ENCODE data around the gene FXYD1.

- TF ChIP-seq TAF1 (IDR thresholded peaks at IDR 0.05; ENCODE audit: low read depth) (no peak), FOXM1 (IDR thresholded peaks at IDR 0.05; ENCODE audit: borderline replicate concordance, low read depth) (no peak), CEBPB (IDR thresholded peaks at IDR 0.05) (no peak), CREB1 (IDR thresholded peaks at IDR 0.05; ENCODE audit: low read depth) (no peak), YY1 (IDR thresholded peaks at IDR 0.05; ENCODE audit: low read depth) (no peak), NFIC (IDR thresholded peaks at IDR 0.05) (no peak), RAD21 (IDR thresholded peaks at IDR 0.05; ENCODE audit: low read depth) (no peak)
- TF ChIP-seq, protein P1, sequence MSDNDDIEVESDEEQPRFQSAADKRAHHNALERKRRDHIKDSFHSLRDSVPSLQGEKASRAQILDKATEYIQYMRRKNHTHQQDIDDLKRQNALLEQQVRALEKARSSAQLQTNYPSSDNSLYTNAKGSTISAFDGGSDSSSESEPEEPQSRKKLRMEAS (IDR thresholded peaks at IDR 0.05) = no peak
- TF ChIP-seq, protein P2, sequence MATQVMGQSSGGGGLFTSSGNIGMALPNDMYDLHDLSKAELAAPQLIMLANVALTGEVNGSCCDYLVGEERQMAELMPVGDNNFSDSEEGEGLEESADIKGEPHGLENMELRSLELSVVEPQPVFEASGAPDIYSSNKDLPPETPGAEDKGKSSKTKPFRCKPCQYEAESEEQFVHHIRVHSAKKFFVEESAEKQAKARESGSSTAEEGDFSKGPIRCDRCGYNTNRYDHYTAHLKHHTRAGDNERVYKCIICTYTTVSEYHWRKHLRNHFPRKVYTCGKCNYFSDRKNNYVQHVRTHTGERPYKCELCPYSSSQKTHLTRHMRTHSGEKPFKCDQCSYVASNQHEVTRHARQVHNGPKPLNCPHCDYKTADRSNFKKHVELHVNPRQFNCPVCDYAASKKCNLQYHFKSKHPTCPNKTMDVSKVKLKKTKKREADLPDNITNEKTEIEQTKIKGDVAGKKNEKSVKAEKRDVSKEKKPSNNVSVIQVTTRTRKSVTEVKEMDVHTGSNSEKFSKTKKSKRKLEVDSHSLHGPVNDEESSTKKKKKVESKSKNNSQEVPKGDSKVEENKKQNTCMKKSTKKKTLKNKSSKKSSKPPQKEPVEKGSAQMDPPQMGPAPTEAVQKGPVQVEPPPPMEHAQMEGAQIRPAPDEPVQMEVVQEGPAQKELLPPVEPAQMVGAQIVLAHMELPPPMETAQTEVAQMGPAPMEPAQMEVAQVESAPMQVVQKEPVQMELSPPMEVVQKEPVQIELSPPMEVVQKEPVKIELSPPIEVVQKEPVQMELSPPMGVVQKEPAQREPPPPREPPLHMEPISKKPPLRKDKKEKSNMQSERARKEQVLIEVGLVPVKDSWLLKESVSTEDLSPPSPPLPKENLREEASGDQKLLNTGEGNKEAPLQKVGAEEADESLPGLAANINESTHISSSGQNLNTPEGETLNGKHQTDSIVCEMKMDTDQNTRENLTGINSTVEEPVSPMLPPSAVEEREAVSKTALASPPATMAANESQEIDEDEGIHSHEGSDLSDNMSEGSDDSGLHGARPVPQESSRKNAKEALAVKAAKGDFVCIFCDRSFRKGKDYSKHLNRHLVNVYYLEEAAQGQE (IDR thresholded peaks at IDR 0.05; ENCODE audit: low read depth) = no peak
Measured at GRCh38 chr19:35118268-35119020, 20.2 kb upstream of the FXYD1 start.
